CD4-positive, alpha-beta T cell (primary cell): ENCODE results near the gene FMO2. TPM values are rescaled to one million over a fixed set of nuclear protein-coding genes. Genes with fewer than 3 reads are reported as not detected.

Experiments used
- ATAC-seq: fragments of 200-7000 bp; cut with Tn5 transposase; one replicate; pipeline ENCODE4 v1.10.0; 2022; ENCODE audit warnings: mild to moderate bottlenecking; ENCODE audit not compliant: poor library complexity
- CTCF ChIA-PET: fragments of 350-600 bp; sonication (Branson Sonifier 250); formaldehyde crosslinking; loops from one replicate; lab custom pipeline; 2021; ENCODE audit warnings: antibody characterized with exemption, inconsistent platforms; lab: Charles Lee
- POLR2A ChIA-PET: fragments of 350-600 bp; sonication (Branson Sonifier 250); formaldehyde crosslinking; loops from one replicate; lab custom pipeline; 2021; ENCODE audit warnings: antibody characterized with exemption, inconsistent platforms; lab: Charles Lee
- DNase-seq, 14 experiments: peaks; one replicate each; pipeline ENCODE4 v3.0.0-alpha.2; 2013 to 2020; ENCODE audit warnings: mixed read lengths in 2 of 14
- H3K27ac ChIP-seq, 2 donors: one replicate each; pipeline versions ENCODE4 v1.5.1 to v1.7.0; 2013; ENCODE audit warnings: low read length in 2 of 2, low read depth in 1 of 2, mild to moderate bottlenecking in 1 of 2
- H3K27me3 ChIP-seq, 2 experiments: 1 replicate in 1 of 2; 2 replicates in 1 of 2; pipeline versions ENCODE4 v1.6.1 to v1.7.0; 2013; ENCODE audit warnings: low read length in 2 of 2, control low read depth in 1 of 2, mild to moderate bottlenecking in 1 of 2, moderate library complexity in 1 of 2; ENCODE audit not compliant: insufficient read depth in 2 of 2, control insufficient read depth in 1 of 2
- H3K36me3 ChIP-seq: one replicate; pipeline ENCODE4 v1.6.1; 2013; ENCODE audit warnings: low read length, control low read depth; ENCODE audit not compliant: insufficient read depth
- H3K4me1 ChIP-seq: one replicate; pipeline ENCODE4 v1.6.1; 2013; ENCODE audit warnings: low read length, control low read depth; ENCODE audit not compliant: insufficient read depth
- H3K4me3 ChIP-seq: one replicate; pipeline ENCODE4 v1.5.1; 2013; ENCODE audit warnings: mild to moderate bottlenecking, low read length, moderate library complexity
- H3K9me3 ChIP-seq, 2 experiments: 1 replicate in 1 of 2; 2 replicates in 1 of 2; pipeline versions ENCODE4 v1.6.1 to v1.7.0; 2013; ENCODE audit warnings: low read length in 2 of 2, mild to moderate bottlenecking in 2 of 2, control low read depth in 1 of 2, moderate library complexity in 1 of 2; ENCODE audit not compliant: control insufficient read depth in 1 of 2, insufficient read depth in 1 of 2
- H3K27ac Mint-ChIP-seq: one replicate; pipeline ENCODE4 v1.8.0; 2020; ENCODE audit warnings: mixed read lengths
- H3K27me3 Mint-ChIP-seq: one replicate; pipeline ENCODE4 v1.8.0; 2021; ENCODE audit warnings: mixed read lengths
- H3K36me3 Mint-ChIP-seq: one replicate; pipeline ENCODE4 v1.8.0; 2021; ENCODE audit warnings: low read depth, mixed read lengths
- H3K4me1 Mint-ChIP-seq: one replicate; pipeline ENCODE4 v1.8.0; 2021; ENCODE audit warnings: low read depth, mixed read lengths
- H3K4me3 Mint-ChIP-seq: one replicate; pipeline ENCODE4 v1.8.0; 2020; ENCODE audit warnings: mild to moderate bottlenecking, mixed read lengths
- H3K9me3 Mint-ChIP-seq: one replicate; pipeline ENCODE4 v1.8.0; 2020; ENCODE audit warnings: mixed read lengths
- CTCF ChIP-seq: fragments of 200-600 bp; IDR thresholded peaks from one replicate; pipeline ENCODE4 v1.8.0; 2022; ENCODE audit warnings: antibody characterized with exemption, mild to moderate bottlenecking
- intact Hi-C, 2 experiments: fragments of 100-400 bp; cut with DNase I in 1 of 2; cut with micrococcal nuclease in 1 of 2; formaldehyde crosslinking; loops; one replicate each; pipeline versions ENCODE4 v1.15.1 to v1.9.0; 2023 to 2025; cut with DNase I, micrococcal nuclease
- polyA plus RNA-seq, 2 donors: library from polyadenylated mRNA; unstranded; fragments of 120-200 nt; gene quantifications; one replicate each; pipeline ENCODE4 v1.2.1, GENCODE V29; 2013
- total RNA-seq, 174 experiments: library from RNA in 2 of 174; stranded (reverse) in 2 of 174; gene quantifications; one replicate each; pipeline ENCODE4 v1.2.3 and lab custom pipeline; 2021 to 2026

Gene FMO2
- not detected for total RNA-seq
- not detected for polyA plus RNA-seq (2013, experiment 1 of 2)
- 0.01 TPM for polyA plus RNA-seq (2013, experiment 2 of 2)
- 0 to 0.08 (median 0) reads per million in 172 experiments for total RNA-seq (lab: John Stamatoyannopoulos, UW)

- TF ChIP-seq CTCF: no peak
- H3K4me1 Mint-ChIP-seq: no peaks in the 10 kb centered on the region
- ChIA-PET CTCF (no interaction called here), POLR2A (no interaction called here)
- Histone ChIP-seq H3K4me3 (no peak within 1 kb of the TSS), H3K27ac (no peak within 1 kb of the TSS), H3K9me3 (no peaks in the 10 kb centered on the region), H3K4me1 (no peaks in the 10 kb centered on the region), H3K27me3 (peaks cover 0 to 5% of the 10 kb centered on the region in 2 experiments), H3K36me3 (no peaks in the 10 kb centered on the region)
- peaks cover 31% of the 10 kb centered on the region for H3K27me3 Mint-ChIP-seq
- H3K36me3 Mint-ChIP-seq: no peaks in the 10 kb centered on the region
- intact Hi-C loops: no loop called here
- ATAC-seq: no peak
- H3K4me3 Mint-ChIP-seq: no peak within 1 kb of the TSS
- H3K9me3 Mint-ChIP-seq: no peaks in the 10 kb centered on the region
- DNase-seq: no peak
- no peak within 1 kb of the TSS for H3K27ac Mint-ChIP-seq
Measured at GRCh38 chr1:171185091-171185490, at the start of gene FMO2. Gene FMO2 (plus strand): TSS chr1:171185300. CDS start chr1:171185714, 414 bp downstream.

- Histone ChIP-seq H3K27ac (no peak overlapping the region), H3K9me3 (no peaks in the 10 kb centered on the region), H3K4me1 (no peaks in the 10 kb centered on the region), H3K4me3 (no peak overlapping the region), H3K27me3 (no peaks in the 10 kb centered on the region), H3K36me3 (no peaks in the 10 kb centered on the region)
- Mint-ChIP-seq H3K27ac (no peak overlapping the region), H3K4me3 (no peak overlapping the region), H3K36me3 (no peaks in the 10 kb centered on the region), H3K4me1 (no peaks in the 10 kb centered on the region), H3K9me3 (no peaks in the 10 kb centered on the region), H3K27me3 (peaks cover 40% of the 10 kb centered on the region)
- no peak for TF ChIP-seq CTCF
- no peak for DNase-seq
- intact Hi-C loops: no loop called here
- ChIA-PET POLR2A (no interaction called here), CTCF (no interaction called here)
- no peak for ATAC-seq
Measured at GRCh38 chr1:171137580-171137979, 47.5 kb upstream of the FMO2 start.

GRCh38 chr1:171138980-171139379 lies 46.1 kb upstream of the FMO2 start:
- H3K27ac ChIP-seq: no peak overlapping the region
- ChIA-PET POLR2A (no interaction called here), CTCF (no interaction called here)
- no peaks in the 10 kb centered on the region for H3K4me1 ChIP-seq
- H3K27me3 ChIP-seq: no peaks in the 10 kb centered on the region
- no peaks in the 10 kb centered on the region for H3K9me3 ChIP-seq
- Mint-ChIP-seq H3K36me3 (no peaks in the 10 kb centered on the region), H3K9me3 (no peaks in the 10 kb centered on the region), H3K4me1 (no peaks in the 10 kb centered on the region), H3K4me3 (no peak overlapping the region), H3K27ac (no peak overlapping the region), H3K27me3 (peaks cover 44% of the 10 kb centered on the region)
- no peak overlapping the region for H3K4me3 ChIP-seq
- no peak for TF ChIP-seq CTCF
- intact Hi-C loops: no loop called here
- no peak for ATAC-seq
- no peak for DNase-seq
- no peaks in the 10 kb centered on the region for H3K36me3 ChIP-seq
